Heart left ventricle (tissue), 16 donors: ENCODE measurements around the gene MYO5C. TPM values are rescaled to one million over a fixed set of nuclear protein-coding genes. Genes with fewer than 3 reads are reported as not detected.

Experiments
- ATAC-seq, 4 donors: fragments of 200-7000 bp; cut with Tn5 transposase; one replicate each; pipeline ENCODE4 v1.9.1; 2020 to 2022; ENCODE audit warnings: moderate library complexity in 4 of 4, mild to moderate bottlenecking in 3 of 4, moderate number of reproducible peaks in 1 of 4
- DNase-seq, 5 donors: peaks; one replicate each; pipeline ENCODE4 v3.0.0-alpha.2; 2020
- H3K27ac ChIP-seq, 12 donors: fragments of 200-600 bp; sonication (generic) in 4 of 12; one replicate each; pipeline versions ENCODE4 v1.5.0 to v1.8.0; 2016 to 2022; ENCODE audit warnings: mild to moderate bottlenecking in 2 of 12
- H3K27me3 ChIP-seq, 9 donors: fragments of 200-600 bp; sonication (generic) in 2 of 9; one replicate each; pipeline versions ENCODE4 v1.5.1 to v1.8.0; 2016 to 2022; ENCODE audit warnings: mild to moderate bottlenecking in 3 of 9
- H3K36me3 ChIP-seq, 9 donors: fragments of 200-600 bp; sonication (generic) in 2 of 9; one replicate each; pipeline versions ENCODE4 v1.5.0 to v1.8.0; 2018 to 2022; ENCODE audit warnings: mild to moderate bottlenecking in 2 of 9
- H3K4me1 ChIP-seq, 12 donors: fragments of 200-600 bp; sonication (generic) in 4 of 12; one replicate each; pipeline versions ENCODE4 v1.5.0 to v1.8.0; 2016 to 2022; ENCODE audit warnings: mild to moderate bottlenecking in 3 of 12
- H3K4me3 ChIP-seq, 12 donors: fragments of 200-600 bp; sonication (generic) in 4 of 12; one replicate each; pipeline versions ENCODE4 v1.5.0 to v1.8.0; 2017 to 2022; ENCODE audit warnings: mild to moderate bottlenecking in 9 of 12, moderate library complexity in 4 of 12
- H3K9me3 ChIP-seq, 12 donors: fragments of 200-600 bp; sonication (generic) in 4 of 12; one replicate each; pipeline versions ENCODE4 v1.5.0 to v1.8.0; 2016 to 2022; ENCODE audit warnings: mild to moderate bottlenecking in 1 of 12
- POLR2A ChIP-seq, 2 donors: fragments of 450-650 bp; IDR thresholded peaks; one replicate each; pipeline ENCODE4 v1.6.1; 2017; ENCODE audit warnings: antibody characterized with exemption in 2 of 2, mild to moderate bottlenecking in 2 of 2, moderate library complexity in 2 of 2
- WGBS, 4 donors: extraction: QIAGEN DNeasy Blood & Tissue Kit in 2 of 4; methylation state at CpG; one replicate each; pipeline versions ENCODE4 v1.1.5 to v1.1.7; 2013 to 2018; 5-methylcytosine and 5-hydroxymethylcytosine counted together
- intact Hi-C, 10 donors: fragments of 100-400 bp; cut with DNase I; formaldehyde crosslinking; loops; one replicate each; pipeline versions ENCODE4 v1.11.1 to v1.14.2; 2022
- polyA plus RNA-seq, 2 donors: library from polyadenylated mRNA; stranded (reverse); fragments of 200-250 nt; gene quantifications; one replicate each; pipeline ENCODE4 v1.2.3, GENCODE V29; 2013
- total RNA-seq, 9 donors: library from RNA; depleted of rRNA in 2 of 9; stranded (reverse); fragments of >200 nt in 2 of 9; fragmentation: NEBNext Ultra II Directional in 3 of 9; extraction: Animal tissue kit (Norgen Biotek cat#: 25700) in 3 of 9; gene quantifications; one replicate each; pipeline versions ENCODE4 v1.1.0 to v1.2.4, GENCODE V29; 2016 to 2023
- TF ChIP-seq, protein P1 (sequence below), 12 donors: fragments of 200-600 bp; sonication (generic) in 4 of 12; IDR thresholded peaks; one replicate each; pipeline versions ENCODE4 v1.5.0 to v1.8.0; 2018 to 2022; ENCODE audit warnings: antibody characterized with exemption in 12 of 12, mild to moderate bottlenecking in 5 of 12
- donor health status: ischemic (EF 13 %, LVEDD 7.1; RV severe dilation, severe dysfunction).
- donor health status: healthy with polysubstance abuse.
- donor health status: DM: no; HTN: yes; CAD: no.
- donor health status: DM: no; HTN: no; CAD: no.
- donor health status: ischemic (EF 25% LVEDD 6.9; RV normal size, moderate dysfunction).
- donor health status: ischemic (EF 25% LVEDD 5.7; RV mildly dilated, moderate dysfunction).
- donor health status: healthy.
- donor health status: DM: yes; HTN: yes; CAD: no.
- donor health status: ischemic (EF 35%, LVEDD 5.7; RV mildly dilated, moderate dysfunction).
- donor health status: nonischemic (EF 11% LVEDD 7.7; RV severe dilation, severe dysfunction).
- donor health status: DM: yes; HTN: yes; CAD: no.
- donor health status: PGD.
- donor health status: ischemic (EF 29% LVEDD 5.4; RV normal size, mild dysfunction).
- donor health status: nonischemic (EF 23%, LVEDD 6.1; RV moderate dilation, normal function).

Gene MYO5C
- total and polyA plus RNA-seq, 11 donors, result 0.89 to 7.2 (median 2.3) TPM

DNA sequence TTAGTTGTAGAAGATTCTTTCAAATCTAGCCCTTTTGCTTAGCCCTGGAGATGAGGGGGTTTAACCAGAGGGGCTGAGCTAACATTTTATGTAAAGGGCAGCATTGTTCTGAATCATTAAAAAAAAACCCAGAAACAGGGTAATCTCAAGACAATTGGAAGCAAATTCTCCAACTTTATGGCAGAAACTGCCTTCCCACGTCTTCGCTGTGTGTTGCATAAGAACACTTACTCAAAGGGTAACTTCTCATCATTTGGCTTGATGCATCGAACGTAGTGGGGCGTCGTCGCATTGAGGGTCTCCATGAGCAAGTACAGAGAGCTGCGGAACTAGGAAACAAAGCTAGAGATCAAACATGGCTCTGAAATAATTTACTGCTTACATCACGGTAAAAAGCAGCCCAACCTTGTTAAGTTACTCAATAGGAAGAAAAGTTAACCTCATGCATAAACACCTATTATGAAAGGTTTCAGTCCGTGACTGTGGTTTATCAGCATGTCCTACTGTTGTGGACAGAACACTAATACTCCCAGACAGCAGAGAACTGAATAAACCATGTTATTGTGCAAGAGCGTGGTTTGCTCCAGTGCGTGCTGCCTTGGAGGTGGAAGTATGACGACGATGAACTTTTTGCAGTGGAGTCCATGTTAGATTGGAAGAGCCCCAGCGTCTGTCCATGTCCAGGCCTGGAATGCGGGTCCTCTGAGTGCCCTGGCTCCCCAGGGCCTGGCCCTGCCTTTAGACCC, 48.7 kb downstream of the MYO5C start:
- H3K27ac ChIP-seq, result no peak overlapping the region
- peak in 1 of 4 donors; percentile 29 for ATAC-seq
- DNase-seq, result no peak
- H3K9me3 ChIP-seq, result no peaks in the 10 kb centered on the region
- no peaks in the 10 kb centered on the region for H3K27me3 ChIP-seq
- no peak overlapping the region for H3K4me3 ChIP-seq
- no peak for TF ChIP-seq POLR2A (IDR thresholded peaks at IDR 0.05)
- TF ChIP-seq, protein P1, sequence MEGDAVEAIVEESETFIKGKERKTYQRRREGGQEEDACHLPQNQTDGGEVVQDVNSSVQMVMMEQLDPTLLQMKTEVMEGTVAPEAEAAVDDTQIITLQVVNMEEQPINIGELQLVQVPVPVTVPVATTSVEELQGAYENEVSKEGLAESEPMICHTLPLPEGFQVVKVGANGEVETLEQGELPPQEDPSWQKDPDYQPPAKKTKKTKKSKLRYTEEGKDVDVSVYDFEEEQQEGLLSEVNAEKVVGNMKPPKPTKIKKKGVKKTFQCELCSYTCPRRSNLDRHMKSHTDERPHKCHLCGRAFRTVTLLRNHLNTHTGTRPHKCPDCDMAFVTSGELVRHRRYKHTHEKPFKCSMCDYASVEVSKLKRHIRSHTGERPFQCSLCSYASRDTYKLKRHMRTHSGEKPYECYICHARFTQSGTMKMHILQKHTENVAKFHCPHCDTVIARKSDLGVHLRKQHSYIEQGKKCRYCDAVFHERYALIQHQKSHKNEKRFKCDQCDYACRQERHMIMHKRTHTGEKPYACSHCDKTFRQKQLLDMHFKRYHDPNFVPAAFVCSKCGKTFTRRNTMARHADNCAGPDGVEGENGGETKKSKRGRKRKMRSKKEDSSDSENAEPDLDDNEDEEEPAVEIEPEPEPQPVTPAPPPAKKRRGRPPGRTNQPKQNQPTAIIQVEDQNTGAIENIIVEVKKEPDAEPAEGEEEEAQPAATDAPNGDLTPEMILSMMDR (IDR thresholded peaks at IDR 0.05), result no peak
- no peaks in the 10 kb centered on the region for H3K4me1 ChIP-seq
- peaks cover 0 to 5% (median 0%) of the 10 kb centered on the region in 9 donors for H3K36me3 ChIP-seq
- intact Hi-C loops, result no loop called here
- WGBS, 4 donors, result 90 to 94% (median 92%) methylated on average over 16 of the region's 16 CpGs

DNA sequence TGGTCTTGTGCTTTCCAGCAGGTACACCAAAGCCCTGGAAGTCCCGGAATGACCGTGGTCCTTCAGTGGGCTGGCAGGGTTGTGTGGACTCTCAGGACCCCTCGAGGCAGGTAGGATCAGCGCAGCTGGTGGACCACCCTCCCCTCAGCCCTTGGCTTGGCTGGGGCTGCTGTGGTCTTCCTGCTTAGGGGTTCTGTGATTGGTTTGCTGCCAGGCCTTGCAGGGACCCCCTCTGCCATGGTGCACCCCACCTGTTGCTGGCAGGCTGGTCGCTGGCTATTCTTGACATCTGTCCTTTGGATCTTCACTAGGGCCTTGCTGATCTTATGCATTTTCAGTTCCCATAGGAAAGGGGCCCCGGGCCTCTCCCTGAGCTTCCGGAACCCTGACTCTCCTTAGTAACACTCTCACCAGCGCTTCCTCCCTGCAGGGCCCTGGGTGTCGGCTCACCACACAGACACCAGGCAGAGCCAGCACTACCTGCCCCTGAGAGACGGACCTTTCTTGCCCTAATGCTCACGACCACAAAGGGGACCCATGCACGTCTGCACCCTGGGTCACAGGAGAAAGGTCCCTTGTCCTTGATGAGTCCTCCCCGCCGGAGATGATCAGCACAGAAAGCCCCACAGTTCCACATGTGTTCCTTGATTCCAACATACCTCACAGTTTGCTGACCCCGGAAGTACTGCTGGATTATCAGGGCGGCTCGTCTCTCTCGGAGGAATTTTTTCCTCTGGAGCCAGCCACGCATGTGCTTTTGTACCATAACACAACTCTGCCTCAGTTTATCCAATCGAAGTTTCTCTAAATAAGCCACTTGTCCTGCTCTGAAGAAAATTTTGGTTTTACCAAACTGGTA, 51.7 kb downstream of the MYO5C start:
- Histone ChIP-seq H3K36me3 (peaks cover 0 to 10% (median 0%) of the 10 kb centered on the region in 9 donors), H3K4me3 (no peak overlapping the region), H3K27me3 (no peaks in the 10 kb centered on the region), H3K27ac (no peak overlapping the region), H3K9me3 (no peaks in the 10 kb centered on the region), H3K4me1 (no peaks in the 10 kb centered on the region)
- ATAC-seq (no peak), DNase-seq (no peak)
- WGBS, 4 donors, result 85 to 87% (median 86%) methylated on average over 20 of the region's 20 CpGs
- no peak for TF ChIP-seq POLR2A (IDR thresholded peaks at IDR 0.05)
- intact Hi-C loops, result no loop called here

DNA sequence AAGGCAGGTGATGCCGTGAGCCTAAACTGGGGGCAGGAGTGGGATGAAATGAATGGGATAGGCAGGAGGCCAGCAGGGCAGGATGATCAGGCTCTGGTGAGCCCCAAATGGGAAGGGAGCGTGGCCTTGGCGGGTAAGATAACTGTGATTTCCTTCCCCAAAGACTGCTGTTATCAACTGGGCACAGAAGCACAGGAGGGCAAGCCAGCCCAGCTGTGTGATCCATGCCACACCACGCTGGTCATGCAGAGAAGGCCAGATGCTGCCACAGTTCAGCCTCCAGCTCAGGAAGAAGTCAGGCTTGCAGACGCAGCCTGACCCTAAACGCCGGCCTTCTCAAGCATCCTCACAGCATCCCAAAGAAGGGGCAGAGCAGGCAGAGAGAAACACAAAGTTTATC, 52.3 kb downstream of the MYO5C start:
- no peak for DNase-seq
- no peak overlapping the region for H3K27ac ChIP-seq
- WGBS, 4 donors, result 85 to 95% (median 90%) methylated on average over 7 of the region's 7 CpGs
- H3K9me3 ChIP-seq, result no peaks in the 10 kb centered on the region
- no peak for TF ChIP-seq POLR2A (IDR thresholded peaks at IDR 0.05)
- TF ChIP-seq, protein P1 (IDR thresholded peaks at IDR 0.05), result no peak
- no peak overlapping the region for H3K4me3 ChIP-seq
- no peak for ATAC-seq
- intact Hi-C loops, result no loop called here
- H3K27me3 ChIP-seq, result no peaks in the 10 kb centered on the region
- no peaks in the 10 kb centered on the region for H3K4me1 ChIP-seq
- H3K36me3 ChIP-seq, result peaks cover 0 to 10% (median 0%) of the 10 kb centered on the region in 9 donors

DNA sequence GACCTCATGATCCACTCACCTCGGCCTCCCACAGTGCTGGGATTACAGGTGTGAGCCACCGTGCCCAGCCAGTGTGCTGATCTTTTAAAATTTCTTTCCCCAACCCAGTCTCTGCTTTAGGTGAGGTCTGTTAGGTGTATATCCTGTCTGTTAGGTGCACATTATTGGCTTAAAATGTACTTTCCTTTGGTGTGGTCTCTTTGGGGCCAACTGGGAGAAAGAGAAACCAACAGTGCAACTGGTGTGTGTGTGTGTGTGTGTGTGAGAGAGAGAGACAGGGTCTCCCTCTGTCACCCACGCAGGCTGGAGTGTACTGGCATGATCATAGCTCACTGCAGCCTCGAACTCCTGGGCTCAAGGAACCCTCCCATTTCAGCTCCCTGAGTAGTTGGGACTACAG, 54.1 kb downstream of the MYO5C start:
- Histone ChIP-seq H3K4me3 (no peak overlapping the region), H3K36me3 (peaks cover 0 to 8% (median 0%) of the 10 kb centered on the region in 9 donors), H3K27ac (no peak overlapping the region), H3K9me3 (no peaks in the 10 kb centered on the region), H3K27me3 (no peaks in the 10 kb centered on the region), H3K4me1 (no peaks in the 10 kb centered on the region)
- DNase-seq (no peak), ATAC-seq (no peak)
- TF ChIP-seq, protein P1 (IDR thresholded peaks at IDR 0.05), result no peak
- no peak for TF ChIP-seq POLR2A (IDR thresholded peaks at IDR 0.05)
- WGBS, 4 donors, result 89 to 93% (median 91%) methylated on average over 4 of the region's 4 CpGs
- intact Hi-C loops, result no loop called here
